Bronchial epithelial cell (primary cell): Measurements from ENCODE around the gene BMX. TPM values are rescaled to one million over a fixed set of nuclear protein-coding genes. Genes with fewer than 3 reads are reported as not detected.

ENCODE experiments used
- DNase-seq: peaks from one replicate; pipeline ENCODE4 v3.0.0-alpha.2; 2010; ENCODE audit warnings: low read depth
- FAIRE-seq: peaks from 2 replicates; lab custom pipeline; 2011; peaks lifted over from hg19 to GRCh38; lab: Jason Lieb, UNC
- H3K27me3 ChIP-seq: 2 replicates; pipeline ENCODE4 v1.5.1; 2011; ENCODE audit warnings: low read length; ENCODE audit not compliant: control insufficient read depth, insufficient read depth
- H3K36me3 ChIP-seq: 2 replicates; pipeline ENCODE4 v1.5.1; 2011; ENCODE audit warnings: low read length; ENCODE audit not compliant: control insufficient read depth, insufficient read depth
- H3K4me3 ChIP-seq: 2 replicates; pipeline ENCODE4 v1.5.1; 2011; ENCODE audit warnings: mild to moderate bottlenecking, low read depth, low read length, control low read depth
- CTCF ChIP-seq: IDR thresholded peaks from 2 replicates; pipeline ENCODE4 v1.5.1; 2011; ENCODE audit warnings: mild to moderate bottlenecking, moderate library complexity, low read length, control low read depth, inconsistent platforms; ENCODE audit not compliant: insufficient read depth, severe bottlenecking
- total RNA-seq: library from RNA; depleted of rRNA; stranded (reverse); fragments of >200 nt; gene quantifications from 2 replicates; pipeline ENCODE4 v1.2.1, GENCODE V29; 2014

Gene BMX
- total RNA-seq, 1 donor from 2014 or later: not detected

GRCh38 chrX:15522464-15522863 is 21.9 kb downstream of the BMX start:
- no peak for DNase-seq
- TF ChIP-seq CTCF: no peak
- Histone ChIP-seq H3K27me3 (no peaks in the 10 kb centered on the region), H3K36me3 (no peaks in the 10 kb centered on the region), H3K4me3 (no peak overlapping the region)
- no peak for FAIRE-seq

GRCh38 chrX:15523088-15523487 is 22.5 kb downstream of the BMX start:
- H3K36me3 ChIP-seq: no peaks in the 10 kb centered on the region
- DNase-seq (no peak), FAIRE-seq (no peak)
- H3K27me3 ChIP-seq: no peaks in the 10 kb centered on the region
- H3K4me3 ChIP-seq: no peak overlapping the region
- no peak for TF ChIP-seq CTCF

- FAIRE-seq: no peak
- Histone ChIP-seq H3K4me3 (no peak overlapping the region), H3K36me3 (no peaks in the 10 kb centered on the region), H3K27me3 (no peaks in the 10 kb centered on the region)
- TF ChIP-seq CTCF: no peak
- peak; percentile 8 for DNase-seq
Measured at GRCh38 chrX:15524417-15524816, 23.8 kb downstream of the BMX start.

GRCh38 chrX:15525664-15526416 is 25.2 kb downstream of the BMX start:
- Histone ChIP-seq H3K27me3 (no peaks in the 10 kb centered on the region), H3K36me3 (no peaks in the 10 kb centered on the region), H3K4me3 (no peak overlapping the region)
- TF ChIP-seq CTCF: no peak
- peak; percentile 10 for DNase-seq
- FAIRE-seq: no peak

- Histone ChIP-seq H3K4me3 (no peak overlapping the region), H3K36me3 (no peaks in the 10 kb centered on the region), H3K27me3 (no peaks in the 10 kb centered on the region)
- DNase-seq: no peak
- FAIRE-seq: no peak
- no peak for TF ChIP-seq CTCF
Measured at GRCh38 chrX:15529165-15529564, 28.6 kb downstream of the BMX start.

GRCh38 chrX:15530318-15530717 is 29.7 kb downstream of the BMX start:
- FAIRE-seq (no peak), DNase-seq (no peak)
- Histone ChIP-seq H3K36me3 (no peaks in the 10 kb centered on the region), H3K27me3 (no peaks in the 10 kb centered on the region), H3K4me3 (no peak overlapping the region)
- TF ChIP-seq CTCF: no peak
